NT2/D1 (cell line): ENCODE results near the gene GRM5.

Experiments used
- DNase-seq: peaks from one replicate; pipeline ENCODE4 v3.0.0-alpha.2; 2011; ENCODE audit warnings: low read depth, low spot score
- H3K27me3 ChIP-seq: 2 replicates; pipeline ENCODE4 v1.6.0; 2011; ENCODE audit warnings: mild to moderate bottlenecking; ENCODE audit not compliant: insufficient read length, insufficient read depth
- H3K36me3 ChIP-seq: 2 replicates; pipeline ENCODE4 v1.6.1; 2011; ENCODE audit warnings: mild to moderate bottlenecking, low read length, mixed read lengths; ENCODE audit not compliant: insufficient read depth, insufficient read length
- H3K4me1 ChIP-seq: 2 replicates; pipeline ENCODE4 v1.5.1; 2011; ENCODE audit not compliant: insufficient read depth, insufficient read length
- H3K4me3 ChIP-seq: 2 replicates; pipeline ENCODE4 v1.5.1; 2011; ENCODE audit warnings: low read depth; ENCODE audit not compliant: insufficient read length
- H3K9ac ChIP-seq: 2 replicates; pipeline ENCODE4 v1.6.0; 2011; ENCODE audit warnings: low read depth; ENCODE audit not compliant: insufficient read length
- H3K9me3 ChIP-seq: 2 replicates; pipeline ENCODE4 v1.5.1; 2011; ENCODE audit warnings: mild to moderate bottlenecking, low read length; ENCODE audit not compliant: insufficient read depth
- SUZ12 ChIP-seq: IDR thresholded peaks from 2 replicates; pipeline ENCODE4 v1.6.1; 2011; ENCODE audit not compliant: insufficient read length, insufficient read depth; ENCODE audit errors: extremely low read depth
- YY1 ChIP-seq: IDR thresholded peaks from 2 replicates; pipeline ENCODE4 v1.6.1; 2011; ENCODE audit not compliant: insufficient read length, insufficient read depth
- ZNF274 ChIP-seq: IDR thresholded peaks from 2 replicates; pipeline ENCODE4 v1.6.1; 2011; ENCODE audit warnings: mild to moderate bottlenecking, low read depth, low read length

The GRM5 gene

GRCh38 chr11:88655656-88656055 is 410.1 kb downstream of the GRM5 start:
- DNase-seq: no peak
- Histone ChIP-seq H3K9ac (no peak overlapping the region), H3K4me1 (no peaks in the 10 kb centered on the region), H3K9me3 (no peaks in the 10 kb centered on the region), H3K36me3 (no peaks in the 10 kb centered on the region), H3K4me3 (no peak overlapping the region), H3K27me3 (no peaks in the 10 kb centered on the region)
- TF ChIP-seq SUZ12: no peak
- TF ChIP-seq ZNF274: no peak
- TF ChIP-seq YY1: no peak

GRCh38 chr11:88655196-88655595 is 410.6 kb downstream of the GRM5 start:
- TF ChIP-seq SUZ12 (no peak), YY1 (no peak), ZNF274 (no peak)
- H3K27me3 ChIP-seq: no peaks in the 10 kb centered on the region
- H3K36me3 ChIP-seq: no peaks in the 10 kb centered on the region
- H3K9me3 ChIP-seq: no peaks in the 10 kb centered on the region
- H3K4me3 ChIP-seq: no peak overlapping the region
- no peak for DNase-seq
- H3K9ac ChIP-seq: no peak overlapping the region
- no peaks in the 10 kb centered on the region for H3K4me1 ChIP-seq

- H3K4me1 ChIP-seq: no peaks in the 10 kb centered on the region
- H3K9ac ChIP-seq: no peak overlapping the region
- no peaks in the 10 kb centered on the region for H3K9me3 ChIP-seq
- no peaks in the 10 kb centered on the region for H3K27me3 ChIP-seq
- DNase-seq: no peak
- no peaks in the 10 kb centered on the region for H3K36me3 ChIP-seq
- no peak overlapping the region for H3K4me3 ChIP-seq
- TF ChIP-seq ZNF274: no peak
- TF ChIP-seq SUZ12: no peak
- TF ChIP-seq YY1: no peak
Measured at GRCh38 chr11:88651556-88651955, 414.2 kb downstream of the GRM5 start.

- Histone ChIP-seq H3K4me3 (no peak overlapping the region), H3K27me3 (no peaks in the 10 kb centered on the region), H3K9ac (no peak overlapping the region), H3K36me3 (no peaks in the 10 kb centered on the region), H3K9me3 (no peaks in the 10 kb centered on the region), H3K4me1 (no peaks in the 10 kb centered on the region)
- DNase-seq: no peak
- TF ChIP-seq YY1: no peak
- TF ChIP-seq ZNF274: no peak
- no peak for TF ChIP-seq SUZ12
Measured at GRCh38 chr11:88644724-88645123, 421.1 kb downstream of the GRM5 start.

- TF ChIP-seq YY1 (no peak), ZNF274 (no peak), SUZ12 (no peak)
- Histone ChIP-seq H3K4me1 (no peaks in the 10 kb centered on the region), H3K9me3 (no peaks in the 10 kb centered on the region), H3K4me3 (no peak overlapping the region), H3K36me3 (no peaks in the 10 kb centered on the region), H3K27me3 (no peaks in the 10 kb centered on the region), H3K9ac (no peak overlapping the region)
- no peak for DNase-seq
Measured at GRCh38 chr11:88632163-88632562, 433.6 kb downstream of the GRM5 start.

GRCh38 chr11:88631497-88631896 is 434.3 kb downstream of the GRM5 start:
- no peak overlapping the region for H3K9ac ChIP-seq
- no peaks in the 10 kb centered on the region for H3K27me3 ChIP-seq
- H3K36me3 ChIP-seq: no peaks in the 10 kb centered on the region
- H3K4me3 ChIP-seq: no peak overlapping the region
- TF ChIP-seq ZNF274 (no peak), SUZ12 (no peak), YY1 (no peak)
- no peaks in the 10 kb centered on the region for H3K4me1 ChIP-seq
- H3K9me3 ChIP-seq: no peaks in the 10 kb centered on the region
- DNase-seq: peak; percentile 60

- no peaks in the 10 kb centered on the region for H3K36me3 ChIP-seq
- no peak overlapping the region for H3K4me3 ChIP-seq
- no peak for DNase-seq
- H3K9me3 ChIP-seq: no peaks in the 10 kb centered on the region
- H3K9ac ChIP-seq: no peak overlapping the region
- H3K4me1 ChIP-seq: no peaks in the 10 kb centered on the region
- no peaks in the 10 kb centered on the region for H3K27me3 ChIP-seq
- TF ChIP-seq SUZ12 (no peak), YY1 (no peak), ZNF274 (no peak)
Measured at GRCh38 chr11:88629496-88629895, 436.3 kb downstream of the GRM5 start.

- Histone ChIP-seq H3K9me3 (no peaks in the 10 kb centered on the region), H3K27me3 (no peaks in the 10 kb centered on the region), H3K9ac (no peak overlapping the region), H3K4me3 (no peak overlapping the region), H3K4me1 (no peaks in the 10 kb centered on the region), H3K36me3 (no peaks in the 10 kb centered on the region)
- TF ChIP-seq ZNF274 (no peak), YY1 (no peak), SUZ12 (no peak)
- DNase-seq: no peak
Measured at GRCh38 chr11:88626216-88626615, 439.6 kb downstream of the GRM5 start.
